UCSD-AML1 (cell line): Measurements from ENCODE around the gene SH3BGRL2.

Experiments used
- DNase-seq: peaks from one replicate; lab custom pipeline; 2025; ENCODE audit not compliant: unreplicated experiment; lab: John Stamatoyannopoulos, UW

The SH3BGRL2 gene

DNA sequence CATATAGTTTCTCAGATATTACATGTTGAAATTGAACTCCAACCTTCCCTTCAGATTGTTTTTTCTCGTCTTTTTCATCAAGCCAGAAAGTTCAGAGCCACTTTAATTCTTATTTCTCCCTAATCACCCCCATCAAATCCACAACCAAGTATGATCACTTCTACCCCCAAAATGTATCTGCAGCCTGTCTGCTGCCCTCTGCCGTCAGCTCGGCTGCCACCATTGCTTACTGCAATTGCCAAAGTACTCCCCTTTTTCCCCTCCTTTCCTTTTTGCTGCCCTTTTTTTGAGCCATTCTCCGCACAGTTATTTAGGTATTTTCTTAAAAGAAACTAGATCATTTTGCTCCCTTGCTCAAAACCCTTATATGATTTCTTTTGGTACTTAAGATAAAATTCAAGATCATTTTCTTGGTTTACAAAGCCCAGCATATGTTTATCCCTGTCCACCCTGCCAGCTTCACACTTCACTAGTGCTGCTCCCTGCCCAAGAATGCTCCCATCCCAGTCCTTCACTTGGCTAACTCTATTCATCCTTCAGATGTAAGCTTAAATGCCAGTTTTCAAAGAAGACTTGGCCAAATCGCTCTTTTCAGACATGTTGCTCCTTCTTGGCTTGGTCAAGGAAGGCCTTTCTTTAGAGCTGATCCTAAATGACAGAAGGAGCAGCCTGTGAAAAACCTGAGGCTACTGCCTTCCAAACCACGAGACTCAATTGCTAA lies 63.7 kb downstream of the SH3BGRL2 start:
- DNase-seq: no peak

- DNase-seq: no peak
Measured at GRCh38 chr6:79697430-79697829, 66.3 kb downstream of the SH3BGRL2 start.

- no peak for DNase-seq
Measured at GRCh38 chr6:79699606-79700005, 68.5 kb downstream of the SH3BGRL2 start.

GRCh38 chr6:79702691-79703090 lies 71.6 kb downstream of the SH3BGRL2 start:
- no peak for DNase-seq

- DNase-seq: no peak
Measured at GRCh38 chr6:79704200-79704599, 73.1 kb downstream of the SH3BGRL2 start.

DNA sequence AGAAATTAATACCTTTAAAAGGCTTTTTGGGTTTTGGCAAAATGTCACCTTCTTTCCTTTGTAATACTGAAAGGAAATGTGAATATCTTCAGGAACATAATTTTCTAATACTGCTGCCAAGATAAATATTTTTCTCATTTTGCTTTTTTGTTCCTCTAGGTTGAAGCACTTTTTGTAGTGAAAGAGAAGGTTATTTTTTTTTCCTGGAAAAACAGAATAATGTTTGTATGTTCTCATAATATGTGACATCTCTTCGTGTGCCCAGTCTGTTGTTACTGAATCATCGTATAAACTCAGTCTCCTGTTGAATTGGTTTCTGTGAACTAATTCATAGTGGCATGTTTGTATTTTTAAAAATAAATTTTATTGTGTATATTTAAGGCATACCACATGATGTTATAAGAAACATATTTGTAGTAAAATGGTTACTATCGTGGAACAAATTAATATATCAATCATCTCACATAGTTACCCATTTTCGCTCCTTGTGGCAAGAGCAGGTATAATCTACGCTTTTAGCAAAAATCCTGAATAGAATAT lies 74.4 kb downstream of the SH3BGRL2 start:
- no peak for DNase-seq

DNA sequence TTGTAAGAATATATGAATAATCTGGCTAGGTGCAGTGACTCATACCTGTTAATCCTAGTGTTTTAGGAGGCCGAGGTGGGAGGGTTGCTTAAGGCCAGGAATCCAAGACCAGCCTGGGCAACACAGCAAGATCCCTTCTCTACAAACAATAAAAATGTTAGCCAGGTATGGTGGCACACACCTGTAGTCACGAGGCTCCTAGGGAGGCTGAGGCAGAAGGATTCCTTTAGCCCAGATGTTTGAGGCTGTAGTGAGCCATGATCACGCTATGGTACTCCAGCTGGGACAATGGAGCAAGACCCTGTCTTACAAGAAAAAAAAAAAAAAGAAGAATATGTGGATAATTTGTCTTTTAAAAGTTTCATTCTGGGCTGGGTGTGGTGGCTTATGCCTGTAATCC lies 75.4 kb downstream of the SH3BGRL2 start:
- no peak for DNase-seq

DNA sequence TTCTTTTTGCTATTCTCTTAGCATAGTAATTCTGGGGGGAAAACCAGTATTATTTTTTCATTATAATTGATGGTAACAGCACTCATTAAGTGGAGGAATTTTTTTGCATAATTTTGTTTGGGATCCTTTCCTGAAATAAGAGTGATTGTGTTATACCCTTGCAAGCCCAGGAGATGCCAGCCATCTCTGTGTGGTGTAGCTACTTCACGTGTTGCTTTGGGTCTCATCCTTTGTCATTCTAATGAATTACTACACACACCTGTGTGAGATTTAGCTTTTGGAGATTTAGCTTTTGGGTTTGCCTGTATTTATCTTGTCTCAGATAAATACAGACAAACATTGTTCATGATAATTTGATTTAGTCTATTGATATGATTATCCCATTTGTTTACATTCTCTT lies 76.5 kb downstream of the SH3BGRL2 start:
- DNase-seq: no peak

- no peak for DNase-seq
Measured at GRCh38 chr6:79708095-79708791, 77.1 kb downstream of the SH3BGRL2 start.

GRCh38 chr6:79710127-79710526 lies 79.0 kb downstream of the SH3BGRL2 start:
- DNase-seq: no peak

- no peak for DNase-seq
Measured at GRCh38 chr6:79711167-79711566, 80.0 kb downstream of the SH3BGRL2 start.

DNA sequence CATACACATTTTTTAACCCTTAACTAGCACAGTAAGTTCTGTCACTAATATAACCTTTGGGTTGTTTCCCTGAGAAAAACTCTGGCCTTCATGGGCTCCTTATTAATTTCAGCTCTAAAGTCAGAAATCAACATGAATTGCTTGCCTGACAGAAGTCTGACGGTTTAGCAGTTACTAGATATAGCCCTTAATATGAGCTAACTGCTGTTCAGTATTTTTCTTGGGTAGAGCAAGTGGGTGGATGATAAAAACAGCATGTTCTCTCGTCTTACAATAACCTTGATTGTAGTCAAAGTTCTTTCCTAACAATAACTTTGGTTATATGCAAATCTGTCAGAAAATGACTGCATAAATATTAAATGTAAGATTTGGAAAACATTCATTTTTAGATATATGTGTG lies 81.0 kb downstream of the SH3BGRL2 start:
- DNase-seq: no peak

DNA sequence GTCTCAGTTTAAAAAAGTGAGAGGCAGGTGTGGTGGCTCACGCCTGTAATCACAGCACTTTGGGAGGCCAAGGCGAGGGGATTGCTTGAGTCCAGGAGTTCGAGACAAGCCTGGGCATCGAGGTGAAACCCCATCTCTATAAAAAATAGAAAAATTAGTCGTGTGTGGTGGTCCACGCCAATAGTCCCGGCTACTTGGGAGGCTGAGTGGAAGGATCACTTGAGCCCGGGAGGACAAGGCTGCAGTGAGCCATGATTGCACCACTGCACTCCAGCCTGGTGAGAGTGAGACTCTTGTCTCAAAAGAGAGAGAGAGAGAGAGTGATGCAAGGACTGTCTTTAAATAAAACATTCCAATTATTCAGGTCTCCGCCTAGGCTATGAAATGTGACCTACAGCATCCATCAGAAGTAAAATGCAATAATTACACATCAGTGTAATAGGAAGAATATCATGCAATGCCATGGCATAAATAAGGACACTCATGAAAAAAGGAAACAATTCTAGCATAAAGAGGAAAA lies 81.5 kb downstream of the SH3BGRL2 start:
- no peak for DNase-seq

DNA sequence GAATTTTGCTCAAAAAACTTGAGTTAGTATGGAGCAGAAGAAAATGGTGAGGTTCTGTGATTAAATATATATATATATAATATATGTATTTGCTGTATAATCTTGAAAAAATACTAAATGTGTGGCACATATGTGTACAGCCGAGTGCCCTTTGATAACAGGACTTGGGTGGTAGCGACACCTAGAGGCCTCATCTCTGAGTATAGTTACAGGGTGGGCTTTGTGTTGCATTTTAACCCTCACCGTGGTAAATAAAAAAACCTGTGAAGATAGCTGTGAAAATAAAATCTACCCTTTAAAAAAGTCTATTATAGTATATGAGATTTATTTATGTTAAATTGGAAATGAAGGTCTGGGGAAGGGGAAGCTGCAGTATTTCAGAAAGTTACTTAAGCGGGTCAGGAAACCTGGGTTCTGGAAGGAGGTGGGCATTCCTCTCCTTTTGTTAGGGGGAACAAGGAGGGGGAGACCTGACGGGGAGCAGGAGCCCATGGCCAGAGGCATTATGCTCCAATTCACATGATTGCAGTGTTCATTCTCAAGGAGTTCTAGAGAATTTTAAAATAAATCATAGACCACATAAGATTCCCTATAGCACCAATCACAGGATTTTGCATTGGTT lies 82.7 kb downstream of the SH3BGRL2 start:
- no peak for DNase-seq

GRCh38 chr6:79717989-79718388 lies 86.9 kb downstream of the SH3BGRL2 start:
- DNase-seq: no peak

DNA sequence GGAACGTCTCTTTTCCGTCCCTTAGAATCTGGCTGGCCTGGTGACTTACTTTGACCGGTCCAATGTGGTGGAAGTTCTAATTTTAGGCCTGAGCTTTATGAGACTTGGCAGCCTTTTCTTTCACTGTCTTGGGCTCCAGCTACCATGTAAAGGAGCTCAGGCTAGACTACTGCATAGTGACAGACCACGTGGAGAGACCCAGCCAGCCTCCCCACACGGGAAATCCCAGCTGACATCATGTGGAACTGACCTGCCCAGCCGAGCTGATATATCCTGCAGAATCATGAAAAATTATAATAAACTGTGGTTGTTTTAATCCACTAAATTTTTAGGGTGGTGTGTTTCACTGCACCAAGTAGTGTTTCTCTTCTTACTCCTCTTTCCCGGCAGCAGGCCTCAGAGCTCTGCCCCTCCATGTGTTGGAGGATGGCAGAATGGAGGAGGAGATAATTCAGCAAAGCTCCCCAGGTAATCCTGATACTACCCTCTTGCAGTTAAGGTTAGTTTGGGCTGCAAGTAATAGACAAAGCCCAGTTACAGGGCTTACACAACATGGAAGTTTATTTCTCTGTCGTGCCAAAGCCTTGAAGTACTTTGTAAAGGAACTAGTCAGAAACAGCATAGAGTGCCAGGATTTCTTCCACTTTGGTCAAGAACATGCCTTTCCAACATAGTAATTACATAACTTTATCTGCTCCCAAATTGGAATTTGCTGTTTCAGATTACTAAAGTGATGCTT lies 87.5 kb downstream of the SH3BGRL2 start:
- DNase-seq: no peak

- DNase-seq: no peak
Measured at GRCh38 chr6:79719248-79719960, 88.3 kb downstream of the SH3BGRL2 start.

DNA sequence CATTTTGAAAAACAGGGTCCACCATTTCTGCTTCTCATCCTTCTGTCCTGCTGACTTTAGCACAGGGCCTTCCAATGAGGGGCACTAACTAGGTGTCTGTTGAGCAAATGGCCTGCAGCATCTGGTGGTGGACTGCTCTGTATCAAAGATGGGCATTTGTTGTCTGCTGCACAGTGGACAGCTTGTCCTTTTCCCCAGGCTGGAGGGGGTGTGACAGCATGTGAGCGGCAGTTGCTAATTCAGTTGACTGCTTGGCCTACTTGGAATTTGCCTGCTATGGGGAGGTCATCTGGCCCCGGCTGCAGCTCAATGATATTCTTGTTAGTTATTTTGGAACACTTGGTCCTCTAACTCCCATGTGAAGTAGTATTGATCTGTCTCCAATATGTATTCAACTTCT lies 93.7 kb downstream of the SH3BGRL2 start:
- DNase-seq: no peak

DNA sequence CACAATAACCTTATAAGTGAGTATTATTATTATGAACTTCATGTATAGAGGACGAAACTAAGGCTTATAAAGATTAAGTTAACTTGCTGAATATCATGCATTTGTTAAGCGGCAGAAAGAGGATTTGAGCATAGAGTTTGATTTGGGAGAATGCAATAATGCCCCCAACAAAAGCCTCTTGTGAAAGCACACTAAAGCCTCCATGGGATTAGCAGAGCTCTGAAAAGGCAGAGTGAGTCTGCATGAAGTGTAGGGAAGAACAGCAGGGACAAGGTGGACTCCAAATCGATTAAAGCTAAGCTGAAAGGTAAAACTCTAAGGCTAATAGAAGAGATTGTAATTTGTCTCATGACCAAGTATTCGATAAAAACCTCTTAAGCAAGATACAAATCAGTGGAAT lies 100.3 kb downstream of the SH3BGRL2 start:
- DNase-seq: no peak

- no peak for DNase-seq
Measured at GRCh38 chr6:79733388-79733787, 102.3 kb downstream of the SH3BGRL2 start.
